Activated CD8-positive, alpha-beta memory T cell treated with anti-CD3 and anti-CD28 coated beads for 48 hours (primary cell): ENCODE data around the gene SUSD6.
"Not testable (repeated sequence)": the region's sequence is repeated elsewhere in the genome, so short reads cannot be mapped to it uniquely, and the experiment has no call there.

Experiments
- DNase-seq, 3 experiments: peaks; one replicate each; pipeline ENCODE4 v3.0.0-alpha.2; 2020; ENCODE audit warnings: low read depth in 2 of 3, low spot score in 2 of 3

SUSD6 gene

DNA sequence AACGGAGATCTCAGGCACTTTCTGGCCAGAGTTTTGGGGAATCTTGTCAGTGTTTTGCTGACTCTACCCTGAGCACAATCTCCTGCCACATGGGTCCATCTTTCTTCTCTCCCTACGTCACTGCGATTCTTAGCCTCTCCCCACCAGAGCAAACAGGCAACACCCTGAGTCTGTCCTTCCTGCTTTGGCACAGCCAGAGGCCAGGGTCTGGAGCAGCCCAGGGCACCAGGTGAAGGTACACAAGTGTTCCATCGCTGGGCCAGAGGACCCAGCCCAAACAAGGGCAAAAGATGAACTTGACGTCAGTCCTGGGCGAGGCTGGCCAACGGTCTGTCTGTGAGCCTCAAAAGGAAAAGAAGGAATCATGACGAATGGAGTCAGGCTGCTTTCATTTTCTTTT lies 24.0 kb upstream of the SUSD6 start:
- no peak for DNase-seq

DNA sequence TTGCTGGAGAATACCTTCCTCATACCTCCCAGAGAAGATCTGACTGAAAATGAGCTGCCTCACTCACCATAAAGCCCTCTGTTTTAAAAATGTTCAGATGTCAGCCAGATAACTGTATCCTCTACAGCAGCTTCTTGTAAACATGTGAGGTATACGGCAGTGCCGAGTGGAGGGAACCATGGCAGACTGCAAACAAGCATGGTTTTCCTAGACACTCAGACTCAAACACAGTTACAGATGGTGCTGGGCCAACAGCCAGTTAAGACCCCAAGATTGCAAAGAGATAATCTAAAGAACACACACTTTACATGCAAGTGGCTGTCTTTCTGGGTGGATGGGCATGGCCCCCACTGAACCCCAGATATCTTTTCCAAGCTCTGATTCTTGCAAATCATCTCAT lies 20.1 kb upstream of the SUSD6 start:
- DNase-seq, result no peak

DNA sequence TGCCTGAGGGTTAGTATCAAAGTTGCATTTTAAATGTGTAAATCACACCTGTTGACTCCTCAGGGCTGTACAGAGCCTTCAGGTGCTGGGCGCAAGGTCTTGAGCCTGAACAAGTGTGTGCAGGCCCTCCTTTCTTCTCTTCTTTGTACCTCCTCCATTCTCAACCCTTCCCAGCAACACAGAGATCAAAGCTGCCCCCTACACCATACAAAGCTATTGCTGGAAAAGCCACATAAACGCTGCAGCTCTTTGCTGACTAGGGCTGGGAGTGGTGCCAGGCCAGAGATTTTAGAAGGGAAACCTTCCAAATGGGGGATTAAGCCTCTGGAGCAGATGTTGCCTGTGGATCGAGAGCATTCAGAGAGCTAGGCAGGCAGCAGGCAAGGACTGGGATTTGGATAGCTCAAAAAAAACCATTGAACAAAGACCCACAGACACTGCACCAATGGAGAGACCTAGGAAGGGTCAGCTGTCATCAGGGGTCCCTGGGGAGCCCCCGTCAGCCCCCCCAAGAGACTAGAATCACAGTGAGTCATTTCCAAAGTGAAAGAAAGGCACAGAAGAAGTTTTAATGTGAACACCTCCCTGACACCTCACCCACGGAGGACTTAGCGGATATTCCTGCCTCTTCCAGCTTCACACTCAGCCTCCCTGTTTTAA lies 18.2 kb upstream of the SUSD6 start:
- DNase-seq, result no peak

DNA sequence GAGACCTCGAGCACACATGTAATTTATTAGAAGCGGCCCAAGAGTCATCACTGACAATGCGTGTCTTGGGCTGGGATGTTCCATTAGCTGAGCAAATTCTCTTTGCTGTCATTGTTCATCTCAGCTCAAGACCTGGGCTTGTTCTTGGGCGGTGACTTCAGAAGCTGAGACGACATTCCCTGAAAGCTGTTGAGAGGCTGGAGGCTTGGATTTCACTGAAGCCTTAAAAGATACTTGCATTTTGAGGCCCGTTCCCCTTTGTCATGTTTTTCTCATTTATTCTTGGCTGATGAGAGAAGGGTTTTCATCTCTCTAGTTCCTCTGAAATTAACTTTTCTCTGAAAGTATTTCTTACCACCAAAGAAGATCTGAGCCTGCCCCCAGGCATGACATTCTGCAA lies 16.6 kb upstream of the SUSD6 start:
- no peak for DNase-seq

DNA sequence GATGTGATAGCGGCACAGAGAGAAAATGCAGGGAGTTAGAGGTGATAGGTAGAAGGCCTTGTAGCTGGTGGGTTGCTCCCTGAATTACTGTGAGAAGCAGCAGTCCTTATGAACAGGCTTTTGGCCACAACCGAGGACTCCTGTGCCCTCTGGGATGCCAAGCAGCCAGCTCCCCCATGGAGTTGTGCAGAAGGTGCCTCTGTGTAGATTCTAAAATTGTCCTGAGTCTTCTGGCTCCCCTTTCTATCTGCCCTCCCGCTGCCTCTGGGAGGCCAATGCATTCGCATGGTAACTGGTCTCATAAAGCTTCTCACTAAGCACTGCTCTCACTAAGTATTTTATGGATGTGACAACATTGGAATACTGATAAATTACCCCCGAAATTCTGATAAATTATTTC lies 16.1 kb upstream of the SUSD6 start:
- no peak for DNase-seq

DNA sequence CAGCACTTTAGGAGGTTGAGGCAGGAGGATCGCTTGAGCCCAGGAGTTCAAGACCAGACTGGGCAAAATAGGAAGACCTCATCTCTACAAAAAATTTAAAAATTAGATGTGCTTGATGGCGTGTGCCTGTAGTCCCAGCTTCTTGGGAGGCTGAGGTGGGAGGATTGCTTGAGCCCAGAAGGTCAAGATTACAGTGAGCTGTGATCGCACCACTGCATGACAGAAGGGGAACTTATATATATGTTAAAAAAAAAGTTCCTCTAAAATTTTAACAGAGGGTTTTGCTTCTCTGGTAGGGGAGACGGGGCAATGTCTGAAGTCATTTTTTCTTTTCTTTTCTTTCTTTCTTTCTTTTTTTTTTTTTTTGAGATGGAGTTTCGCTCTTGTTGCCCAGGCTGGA lies 12.0 kb upstream of the SUSD6 start:
- not testable (repeated sequence) for DNase-seq

DNA sequence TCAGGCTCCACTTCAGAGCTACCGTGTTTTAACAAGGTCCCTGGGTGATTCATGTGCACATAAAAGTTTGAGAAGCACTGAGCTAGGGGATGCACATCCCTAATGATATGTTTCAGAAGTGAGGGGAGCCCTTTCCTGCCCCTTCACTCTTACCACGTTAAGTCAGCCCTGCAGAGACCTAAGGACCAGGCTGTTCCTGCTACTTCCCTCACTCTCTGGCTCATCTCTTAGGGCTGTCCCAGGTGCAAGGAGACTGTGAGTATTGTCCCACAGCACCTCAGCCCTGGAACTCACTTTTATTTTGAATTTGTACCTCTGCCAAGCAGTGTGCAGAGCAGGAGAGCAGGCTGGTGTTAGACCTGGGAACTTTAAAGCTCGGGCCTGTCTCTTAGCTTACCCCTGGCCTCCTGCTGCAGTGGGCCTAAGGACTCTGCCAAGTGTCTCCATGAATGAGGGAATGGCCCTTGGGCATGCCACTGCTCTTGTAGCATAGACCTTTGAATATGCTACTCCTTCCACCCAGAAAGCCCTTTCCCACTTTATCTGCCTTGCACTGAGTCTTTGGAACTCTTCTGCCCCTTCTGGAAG lies 11.0 kb upstream of the SUSD6 start:
- DNase-seq, result no peak

DNA sequence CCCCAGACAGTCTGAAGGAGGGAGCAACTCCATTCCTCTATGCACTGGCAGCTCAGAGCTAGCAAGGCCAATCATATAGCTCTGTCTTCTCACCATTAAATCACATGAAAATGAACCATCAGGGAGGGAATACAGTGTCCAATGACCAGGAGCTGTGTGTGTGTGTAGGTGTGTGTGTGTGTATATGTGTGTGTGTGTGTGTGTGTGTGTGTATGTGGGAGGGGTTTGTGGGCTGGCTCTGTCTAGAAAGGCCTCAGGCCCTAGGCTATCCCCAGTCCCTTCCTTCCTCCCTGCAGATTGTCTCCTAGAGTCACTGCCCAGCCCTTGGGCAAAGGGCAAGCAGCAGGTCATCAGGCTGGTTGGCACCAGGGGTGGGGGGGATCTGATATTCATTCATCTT lies 5.7 kb upstream of the SUSD6 start:
- no peak for DNase-seq

DNA sequence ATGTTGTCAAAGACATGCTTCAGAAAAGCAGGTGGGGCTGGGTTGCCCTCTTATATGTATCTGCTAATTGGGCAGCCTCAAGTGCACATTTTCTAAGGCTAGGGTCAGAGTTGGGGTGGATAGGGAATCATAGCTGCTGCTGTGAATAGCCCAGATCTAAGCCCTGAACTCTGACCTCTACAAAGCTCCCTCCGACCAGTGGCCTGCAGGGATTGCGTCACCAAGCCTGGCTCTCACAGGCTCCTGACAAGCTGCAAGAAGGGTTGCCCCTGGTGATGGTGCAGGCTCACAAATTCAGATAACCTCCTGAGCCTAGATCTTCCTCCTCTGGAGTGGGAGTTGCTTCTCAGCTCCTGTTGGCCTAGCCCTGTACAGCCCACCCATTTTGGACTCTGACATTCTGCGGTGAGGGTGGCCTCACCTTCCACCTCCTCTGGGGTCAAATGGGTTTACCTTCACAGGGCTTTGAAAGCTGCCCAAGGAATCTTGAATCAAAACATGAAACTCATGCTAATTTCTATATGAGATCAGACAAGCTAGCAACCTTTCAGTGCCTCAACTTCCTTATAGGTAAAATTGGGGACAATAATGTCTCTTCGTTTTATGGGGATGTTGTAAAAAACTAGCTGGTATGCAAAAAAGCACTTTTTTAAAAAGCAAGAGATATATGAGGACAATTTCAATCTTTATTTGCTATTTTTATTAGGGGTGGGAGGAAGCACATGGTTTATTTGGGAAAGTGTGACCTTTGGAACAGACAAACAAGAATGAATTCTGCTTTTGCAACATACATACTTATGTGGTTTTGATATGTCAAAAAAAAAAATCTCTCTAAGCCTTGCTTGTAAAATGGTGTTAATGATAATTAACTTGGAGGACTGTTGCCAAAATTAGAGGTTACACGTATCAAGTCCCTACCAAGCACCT lies 4.9 kb upstream of the SUSD6 start:
- no peak for DNase-seq

DNA sequence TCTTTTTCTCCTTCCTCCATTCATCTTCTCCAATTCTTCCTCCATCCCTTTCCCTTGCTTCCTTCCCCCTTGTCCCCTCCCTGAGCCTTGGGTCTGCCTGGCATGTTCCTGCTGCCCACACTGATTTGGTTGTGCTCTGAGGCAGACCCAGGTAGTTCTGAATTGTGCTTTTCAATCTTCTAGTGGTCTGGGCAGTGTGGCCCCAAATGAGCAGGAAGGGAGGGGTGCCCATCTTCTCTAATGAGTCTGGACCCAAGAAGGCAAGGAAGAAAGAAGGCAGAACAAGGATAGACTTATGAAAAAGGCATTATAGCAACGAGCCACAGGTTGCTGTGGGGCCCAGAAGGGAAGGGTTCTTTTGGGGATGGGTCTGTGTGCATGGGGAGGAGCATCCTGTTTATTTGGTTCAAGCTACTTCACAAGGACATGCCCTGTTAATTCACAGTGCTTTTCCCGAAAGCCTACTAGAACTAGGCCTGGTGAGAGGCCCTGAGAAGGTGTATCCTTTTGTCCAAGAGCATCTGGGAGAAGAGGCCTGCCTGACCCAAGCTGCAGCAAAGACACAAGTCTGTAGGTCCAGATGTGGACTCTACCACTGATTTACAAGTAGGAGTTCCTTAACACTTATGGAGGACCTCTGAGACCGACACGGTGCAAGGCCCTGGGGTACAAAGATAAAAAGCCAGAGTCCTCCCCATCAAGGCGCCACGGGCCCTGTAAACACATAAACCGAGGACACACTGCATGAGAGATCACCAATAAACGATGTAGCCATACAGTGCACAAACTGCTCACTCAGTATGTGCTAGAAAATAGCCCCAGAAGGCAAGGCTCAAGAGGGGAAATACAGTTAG lies 1.1 kb upstream of the SUSD6 start:
- DNase-seq, result no peak

DNA sequence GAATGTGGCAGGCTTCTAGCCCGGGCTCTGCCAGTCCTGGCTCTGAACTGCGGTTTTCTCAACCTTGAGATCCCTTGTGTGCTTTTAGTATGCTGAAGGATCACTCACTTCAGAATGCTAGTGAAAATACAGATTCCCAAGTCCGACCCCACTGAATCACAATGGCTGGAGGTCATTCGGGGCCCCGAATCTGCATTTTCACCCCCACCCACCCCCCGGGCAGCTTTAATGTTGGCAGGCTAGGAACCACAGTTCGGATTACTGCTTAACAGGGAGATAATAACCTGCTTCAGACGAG lies 573 bp upstream of the SUSD6 start:
- DNase-seq, result no peak

DNA sequence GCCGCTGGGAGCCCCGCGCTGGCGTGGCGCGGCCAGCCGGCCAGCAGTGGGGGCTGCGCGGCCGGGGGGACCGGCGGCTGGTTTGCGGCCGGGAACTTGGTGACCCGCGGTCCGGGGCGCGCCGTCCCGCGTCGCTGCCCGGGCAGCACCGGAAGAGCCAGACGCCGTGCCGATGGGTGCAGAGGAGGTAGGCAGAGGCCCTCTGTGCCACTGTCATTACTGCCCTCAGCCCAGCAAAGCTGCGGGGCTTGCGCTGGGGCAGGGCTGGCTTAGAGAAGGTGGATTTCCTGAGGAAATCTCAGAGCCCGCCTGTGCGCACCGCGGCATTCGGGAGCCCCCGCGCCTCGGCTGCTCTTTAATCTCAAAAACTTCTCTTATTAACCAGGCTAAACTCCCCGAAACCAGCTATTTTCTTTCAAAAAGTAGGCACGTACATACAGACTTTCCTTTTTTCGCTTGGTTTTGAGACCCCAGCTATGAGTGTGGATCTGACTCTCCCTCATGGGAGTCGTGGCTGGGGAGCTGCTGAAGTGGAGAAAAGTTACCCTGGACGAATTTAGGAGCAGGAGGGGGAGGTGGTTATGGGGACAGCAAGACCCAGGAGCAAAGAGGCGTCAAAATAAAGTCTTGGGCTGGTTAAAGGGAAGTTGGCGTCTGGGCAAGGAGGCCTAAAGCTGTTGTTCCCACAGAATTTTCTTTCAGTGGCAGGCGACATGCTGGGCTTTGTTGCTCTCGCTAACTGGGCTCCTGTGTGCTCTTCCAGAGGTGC lies 802 bp downstream of the SUSD6 start:
- DNase-seq, result no peak

DNA sequence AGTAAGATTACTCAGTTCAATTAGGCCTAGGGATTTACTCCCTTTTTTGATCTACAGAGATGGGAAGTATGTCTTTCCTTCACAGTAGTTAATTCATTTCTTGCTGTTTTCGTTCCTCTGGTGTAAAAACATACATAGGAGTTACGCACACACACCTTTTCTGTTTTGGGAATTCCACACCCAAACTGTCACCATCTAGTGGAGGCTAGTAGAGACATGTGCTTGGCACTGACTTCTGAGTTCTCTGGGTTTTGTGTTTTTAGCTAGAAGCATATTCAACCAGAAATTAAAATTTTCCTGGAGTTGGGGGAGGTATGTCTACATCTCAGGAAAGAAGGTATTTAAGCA lies 1.4 kb downstream of the SUSD6 start:
- no peak for DNase-seq

DNA sequence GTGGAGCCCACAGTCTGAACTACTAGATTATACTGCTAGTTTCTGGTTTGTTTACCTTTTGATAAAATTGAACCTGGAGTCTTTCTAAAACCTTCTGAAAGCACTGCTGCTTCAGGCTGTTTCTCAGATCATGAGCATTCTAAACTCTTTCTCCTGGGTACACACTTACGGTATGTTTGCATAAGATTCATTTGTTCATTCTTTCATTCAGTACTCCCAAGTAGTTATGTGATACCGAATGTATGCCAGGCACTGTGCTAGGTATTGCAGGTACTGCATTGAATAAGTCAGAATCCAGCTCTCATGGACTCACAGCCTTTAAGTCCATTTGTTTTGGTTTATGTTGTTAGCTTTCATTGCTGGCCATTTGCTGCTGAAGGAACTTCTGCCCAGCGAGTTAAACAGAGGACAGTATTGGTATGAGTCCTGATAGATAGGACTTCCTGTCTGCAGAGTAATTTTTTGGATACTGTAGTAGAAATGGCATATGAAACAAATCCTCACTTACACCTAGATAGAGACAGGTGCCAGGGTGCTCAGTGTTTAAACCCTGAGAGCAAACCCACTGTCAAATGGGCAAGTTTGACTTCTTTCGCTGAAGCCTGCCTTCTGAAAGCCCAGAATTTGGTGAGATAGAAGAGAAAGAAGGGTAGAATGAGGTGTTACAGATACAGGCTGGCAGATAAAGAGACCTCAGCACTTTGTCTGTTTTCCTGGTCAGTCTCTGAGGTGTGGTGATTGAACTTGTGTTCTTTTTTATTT lies 2.1 kb downstream of the SUSD6 start:
- no peak for DNase-seq

DNA sequence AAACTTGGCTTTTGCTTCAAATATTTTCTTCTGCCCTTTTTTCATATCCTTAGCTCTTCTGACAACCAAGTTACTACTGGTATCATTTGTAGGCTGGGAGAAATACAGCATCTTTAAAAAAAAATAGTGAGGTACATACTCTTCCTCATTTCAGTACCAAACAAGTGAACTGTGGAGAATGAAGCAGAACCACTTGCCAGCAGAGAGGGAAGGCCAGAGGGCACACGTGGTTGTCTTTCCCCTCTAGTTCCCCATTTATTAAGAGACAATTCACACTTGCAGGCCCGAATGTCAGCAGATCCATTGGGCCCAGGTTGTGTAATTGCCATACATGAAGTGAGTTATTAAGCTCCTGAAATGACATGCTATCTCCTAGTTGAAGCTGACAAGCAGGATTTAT lies 3.2 kb downstream of the SUSD6 start:
- DNase-seq, result no peak

DNA sequence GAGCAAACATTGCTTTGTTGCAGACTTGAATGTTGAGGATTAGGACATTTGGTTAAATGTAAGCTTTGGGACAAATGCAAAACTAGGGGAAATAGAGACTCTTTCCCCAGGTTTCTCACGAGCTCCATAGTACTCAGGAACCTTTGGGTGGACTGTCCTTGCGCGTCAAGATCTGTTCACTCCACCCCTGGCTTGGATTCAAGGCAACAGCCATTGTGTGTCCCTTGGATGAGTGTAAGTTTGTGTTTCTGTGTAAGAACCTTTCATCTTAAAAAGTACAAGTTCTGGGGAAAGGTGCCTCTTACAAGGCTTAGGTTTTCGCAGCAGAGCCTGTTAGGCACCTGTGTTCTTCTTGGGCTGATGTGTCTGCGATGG lies 3.7 kb downstream of the SUSD6 start:
- no peak for DNase-seq

DNA sequence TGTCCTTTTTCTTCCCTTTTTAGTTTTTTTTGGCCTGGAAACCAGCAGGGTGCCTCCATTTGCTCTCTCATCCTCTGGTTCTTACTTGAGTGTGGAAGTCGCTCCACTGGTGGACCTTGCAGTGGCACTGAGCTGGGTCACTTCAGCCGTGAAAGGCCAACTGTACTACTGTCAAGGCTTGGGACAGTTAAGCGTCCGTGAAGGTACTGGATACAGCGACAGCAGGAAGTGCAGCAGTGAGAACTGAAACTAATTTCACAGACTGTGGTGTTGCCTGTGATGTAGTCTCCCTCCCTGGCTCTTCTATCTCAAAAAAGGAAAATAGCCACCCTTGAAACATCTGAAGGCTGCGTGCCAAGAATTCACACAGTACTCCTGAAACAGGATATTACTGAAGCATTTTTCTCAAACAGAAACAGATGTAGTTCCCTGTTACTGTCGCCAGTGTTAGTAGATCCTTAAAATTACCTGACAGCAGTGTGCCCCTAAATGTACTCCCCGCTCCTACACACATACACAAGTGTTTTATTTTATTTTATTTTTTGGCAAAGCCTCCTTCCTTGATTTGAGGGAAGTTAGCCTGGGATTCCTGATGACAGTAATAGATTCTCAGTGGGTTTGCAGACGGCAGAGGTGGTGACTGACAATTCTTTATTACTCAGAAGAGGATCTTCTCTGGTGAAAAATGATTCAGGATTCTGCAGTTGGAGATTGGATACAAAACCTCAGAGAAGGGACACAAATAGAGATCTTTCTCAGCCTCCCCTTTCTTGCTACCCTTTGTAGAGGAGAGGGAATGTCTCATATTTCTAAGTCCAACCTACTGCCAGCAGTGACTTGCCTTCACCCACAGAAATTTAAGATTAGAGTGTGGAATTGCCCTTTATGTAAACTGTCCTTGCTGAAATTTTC lies 4.4 kb downstream of the SUSD6 start:
- DNase-seq, result no peak

DNA sequence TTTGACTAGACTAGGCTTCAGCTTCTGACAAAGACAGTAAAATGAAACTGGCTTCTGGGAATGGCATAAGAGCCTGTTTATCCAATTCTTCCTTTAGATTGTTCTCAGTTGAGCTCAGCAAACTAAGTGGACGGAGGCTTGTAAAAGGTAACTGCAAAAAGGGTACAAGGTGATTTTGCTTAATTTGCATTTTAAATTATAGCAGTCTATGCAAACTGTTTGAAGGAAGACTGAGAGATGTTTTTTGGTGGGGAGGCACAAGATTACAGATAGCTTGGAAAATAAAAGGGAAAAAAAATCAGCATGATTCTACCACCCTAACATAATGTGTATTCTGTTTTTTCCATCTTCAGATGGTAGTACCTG lies 5.0 kb downstream of the SUSD6 start:
- no peak for DNase-seq

DNA sequence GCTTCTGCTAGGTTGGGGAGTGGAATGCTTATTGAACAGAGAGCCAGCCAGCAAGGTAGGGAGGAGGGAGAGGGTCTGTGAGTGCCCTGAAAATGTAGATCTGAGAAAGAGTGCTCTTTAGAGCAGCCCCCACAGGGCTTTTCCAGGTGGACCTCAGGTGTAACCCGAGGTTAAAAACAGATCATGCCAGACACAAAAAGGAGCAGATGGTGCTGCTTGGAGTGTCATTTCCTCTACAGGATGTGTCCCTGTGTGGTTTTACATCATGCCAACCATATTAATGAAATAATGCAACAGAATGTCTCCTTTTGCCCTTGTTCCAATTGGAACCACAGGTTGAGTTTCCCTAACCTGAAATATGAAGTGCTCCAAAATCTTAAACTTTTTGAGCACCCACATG lies 6.4 kb downstream of the SUSD6 start:
- no peak for DNase-seq
